HCT116 (cell line): ENCODE results near the gene ZNF888. TPM values are rescaled to one million over a fixed set of nuclear protein-coding genes. Genes with fewer than 3 reads are reported as not detected.
A peak's percentile ranks its signal among the peaks of the same experiment; 100 is the strongest.

ENCODE experiments used
- ATAC-seq: fragments of 200-7000 bp; cut with Tn5 transposase; 2 replicates; pipeline ENCODE4 v1.9.1; 2020; ENCODE audit warnings: mild to moderate bottlenecking, moderate library complexity
- BruUV-seq: library from RNA; stranded (reverse); fragments of 400-500 nt; replicated peaks from 2 replicates; lab custom pipeline; 2021; lab: Mats Ljungman, UMichigan
- CTCF ChIA-PET: fragments of 300-600 bp; sonication (Branson Sonifier 250); formaldehyde crosslinking; loops from one replicate; lab custom pipeline; 2021; ENCODE audit warnings: antibody characterized with exemption; lab: Charles Lee
- POLR2A ChIA-PET: fragments of 300-600, 350-600 bp; sonication (Branson Sonifier 250); formaldehyde crosslinking; loops from one replicate; lab custom pipeline; 2021; ENCODE audit warnings: antibody characterized with exemption; lab: Charles Lee
- RAD21 ChIA-PET, 2 experiments: fragments of 300-600 bp; sonication (Branson Sonifier 250); formaldehyde crosslinking; loops; one replicate each; lab custom pipeline; 2023; ENCODE audit warnings: low total read pairs in 2 of 2; ENCODE audit not compliant: uncharacterized antibody in 2 of 2, unreplicated experiment in 2 of 2, low non-redundant PET in 1 of 2; lab: Charles Lee
- DNase-seq: peaks from one replicate; pipeline ENCODE4 v3.0.0-alpha.2; 2010; ENCODE audit warnings: low read depth, low spot score
- H2AFZ ChIP-seq: fragments of 200-600 bp; shearing (Covaris generic), sonication (generic); 2 replicates; pipeline ENCODE4 v1.6.1; 2017; ENCODE audit warnings: low read depth, mixed run types, mixed read lengths, antibody characterized with exemption, low read length; ENCODE audit not compliant: poor library complexity, severe bottlenecking
- H3K27ac ChIP-seq: 2 replicates; pipeline ENCODE4 v1.5.1; 2012; ENCODE audit warnings: low read depth, low read length
- H3K27me3 ChIP-seq: fragments of 200-600 bp; sonication (generic); 2 replicates; pipeline ENCODE4 v1.6.1; 2016; ENCODE audit warnings: mixed run types, low read length, mixed read lengths; ENCODE audit not compliant: insufficient read depth
- H3K36me3 ChIP-seq, 2 experiments: fragments of 200-500 bp in 1 of 2; fragments of 200-600 bp in 1 of 2; sonication (Bioruptor generic) in 1 of 2; sonication (generic) in 1 of 2; 2 replicates each; pipeline versions ENCODE4 v1.5.1 to v1.6.1; 2014 to 2016; ENCODE audit warnings: low read length in 2 of 2, inconsistent platforms in 1 of 2, mixed read lengths in 1 of 2, mixed run types in 1 of 2; ENCODE audit not compliant: insufficient read depth in 2 of 2, control insufficient read depth in 1 of 2
- H3K4me1 ChIP-seq, 2 experiments: fragments of 200-600 bp in 1 of 2; sonication (generic) in 1 of 2; 2 replicates each; pipeline versions ENCODE4 v1.5.1 to v1.6.1; 2012 to 2017; ENCODE audit warnings: low read length in 2 of 2, inconsistent platforms in 1 of 2, mild to moderate bottlenecking in 1 of 2, mixed read lengths in 1 of 2, mixed run types in 1 of 2, moderate library complexity in 1 of 2; ENCODE audit not compliant: insufficient read depth in 2 of 2, control insufficient read depth in 1 of 2
- H3K4me2 ChIP-seq: fragments of 200-600 bp; sonication (generic); 2 replicates; pipeline ENCODE4 v1.6.1; 2017; ENCODE audit warnings: mixed run types, low read length, mixed read lengths
- H3K4me3 ChIP-seq, 2 experiments: fragments of 200-600 bp in 1 of 2; sonication (generic) in 1 of 2; replicated peaks in 1 of 2; 2 replicates each; pipeline ENCODE4 v1.5.1; 2011 to 2016; ENCODE audit warnings: low read length in 2 of 2, control low read depth in 1 of 2, low read depth in 1 of 2, mild to moderate bottlenecking in 1 of 2, mixed read lengths in 1 of 2, mixed run types in 1 of 2
- H3K79me2 ChIP-seq: fragments of 200-600 bp; sonication (generic); 2 replicates; pipeline ENCODE4 v1.6.1; 2017; ENCODE audit warnings: mild to moderate bottlenecking, mixed run types, low read length, moderate library complexity, mixed read lengths; ENCODE audit not compliant: insufficient read depth
- H3K9ac ChIP-seq: fragments of 200-600 bp; sonication (generic); 2 replicates; pipeline ENCODE4 v1.6.1; 2016; ENCODE audit warnings: low read length, mixed read lengths
- H3K9me2 ChIP-seq: fragments of 200-600 bp; sonication (generic), shearing (Covaris generic); 2 replicates; pipeline ENCODE4 v1.6.1; 2017; ENCODE audit warnings: mixed run types, mild to moderate bottlenecking, moderate library complexity; ENCODE audit not compliant: insufficient read depth
- H3K9me3 ChIP-seq, 2 experiments: fragments of 200-500 bp in 1 of 2; fragments of 200-600 bp in 1 of 2; sonication (Bioruptor generic) in 1 of 2; sonication (generic) in 1 of 2; 2 replicates each; pipeline ENCODE4 v1.6.1; 2014 to 2017; ENCODE audit warnings: low read length in 2 of 2, mixed read lengths in 2 of 2, inconsistent platforms in 1 of 2, low read depth in 1 of 2, mild to moderate bottlenecking in 1 of 2, mixed run types in 1 of 2, moderate library complexity in 1 of 2; ENCODE audit not compliant: control insufficient read depth in 1 of 2, insufficient read depth in 1 of 2
- H4K20me1 ChIP-seq: fragments of 200-600 bp; sonication (generic), shearing (Covaris generic); 2 replicates; pipeline ENCODE4 v1.6.1; 2017; ENCODE audit warnings: mixed run types, mild to moderate bottlenecking, moderate library complexity; ENCODE audit not compliant: insufficient read depth
- ATF3 ChIP-seq: IDR thresholded peaks from 2 replicates; pipeline ENCODE4 v1.6.1; 2012
- CEBPB ChIP-seq: IDR thresholded peaks from 2 replicates; pipeline ENCODE4 v1.6.1; 2012; ENCODE audit warnings: low read depth
- CTCF ChIP-seq, 3 experiments: fragments of 200-600 bp in 1 of 3; sonication (generic) in 1 of 3; IDR thresholded peaks in 2 of 3; conservative IDR thresholded peaks in 1 of 3; 2 replicates each; pipeline ENCODE4 v1.5.1; 2012 to 2017; ENCODE audit warnings: low read depth in 2 of 3, low read length in 2 of 3, antibody characterized with exemption in 1 of 3, borderline replicate concordance in 1 of 3, control low read depth in 1 of 3, mild to moderate bottlenecking in 1 of 3, mixed read lengths in 1 of 3, mixed run types in 1 of 3, moderate library complexity in 1 of 3; ENCODE audit not compliant: insufficient read depth in 1 of 3
- ELF1 ChIP-seq: IDR thresholded peaks from 2 replicates; pipeline ENCODE4 v1.6.1; 2012; ENCODE audit warnings: low read depth, borderline replicate concordance
- FOSL1 ChIP-seq: IDR thresholded peaks from 2 replicates; pipeline ENCODE4 v1.6.1; 2012; ENCODE audit warnings: low read depth
- JUND ChIP-seq: IDR thresholded peaks from 2 replicates; pipeline ENCODE4 v1.6.1; 2012
- MAX ChIP-seq: IDR thresholded peaks from 2 replicates; pipeline ENCODE4 v1.6.1; 2012
- POLR2A ChIP-seq: IDR thresholded peaks from 2 replicates; pipeline ENCODE4 v1.7.0; 2011; ENCODE audit warnings: borderline replicate concordance; ENCODE audit not compliant: insufficient read depth, insufficient read length; ENCODE audit errors: extremely low read depth
- POLR2AphosphoS5 ChIP-seq: IDR thresholded peaks from 2 replicates; pipeline ENCODE4 v1.6.1; 2011; ENCODE audit warnings: mild to moderate bottlenecking, low read depth, low read length, moderate library complexity
- RAD21 ChIP-seq: IDR thresholded peaks from 2 replicates; pipeline ENCODE4 v1.6.1; 2012; ENCODE audit warnings: low read depth, mild to moderate bottlenecking
- REST ChIP-seq: IDR thresholded peaks from 2 replicates; pipeline ENCODE4 v1.6.1; 2012; ENCODE audit warnings: low read depth
- SIN3A ChIP-seq: IDR thresholded peaks from 2 replicates; pipeline ENCODE4 v1.6.1; 2012; ENCODE audit warnings: low read depth
- SP1 ChIP-seq: IDR thresholded peaks from 2 replicates; pipeline ENCODE4 v1.6.1; 2012; ENCODE audit warnings: low read depth
- TCF7L2 ChIP-seq: IDR thresholded peaks from 2 replicates; pipeline ENCODE4 v1.7.0; 2011; ENCODE audit warnings: borderline replicate concordance, inconsistent platforms; ENCODE audit not compliant: insufficient read depth, insufficient read length; ENCODE audit errors: extremely low read depth
- YY1 ChIP-seq: IDR thresholded peaks from 2 replicates; pipeline ENCODE4 v1.6.1; 2011; ENCODE audit warnings: low read length, low read depth, moderate library complexity, mild to moderate bottlenecking; ENCODE audit not compliant: insufficient replicate concordance; ENCODE audit errors: extremely low read depth
- ZFX ChIP-seq: fragments of 450-650 bp; IDR thresholded peaks from 2 replicates; pipeline ENCODE4 v1.6.1; 2017
- ZNF274 ChIP-seq: fragments of 200-500 bp; sonication (Bioruptor generic); IDR thresholded peaks from 2 replicates; pipeline ENCODE4 v1.6.1; 2014; ENCODE audit warnings: mild to moderate bottlenecking, low read depth, low read length, inconsistent platforms
- intact Hi-C: fragments of 100-400 bp; cut with micrococcal nuclease; formaldehyde crosslinking; loops from 2 replicates; pipeline ENCODE4 v1.10.0; 2022
- total RNA-seq: library from RNA; stranded (reverse); gene quantifications from one replicate; pipeline ENCODE4 v1.2.1, GENCODE V29; 2021; ENCODE audit not compliant: unreplicated experiment
- TF ChIP-seq, protein P1 (sequence below): IDR thresholded peaks from 2 replicates; pipeline ENCODE4 v1.6.1; 2011; ENCODE audit warnings: mild to moderate bottlenecking, low read length, moderate library complexity; ENCODE audit not compliant: insufficient replicate concordance; ENCODE audit errors: extremely low read depth

ZNF888 gene
- total RNA-seq, 1 experiment from 2014 or later = 6.4 TPM

DNA sequence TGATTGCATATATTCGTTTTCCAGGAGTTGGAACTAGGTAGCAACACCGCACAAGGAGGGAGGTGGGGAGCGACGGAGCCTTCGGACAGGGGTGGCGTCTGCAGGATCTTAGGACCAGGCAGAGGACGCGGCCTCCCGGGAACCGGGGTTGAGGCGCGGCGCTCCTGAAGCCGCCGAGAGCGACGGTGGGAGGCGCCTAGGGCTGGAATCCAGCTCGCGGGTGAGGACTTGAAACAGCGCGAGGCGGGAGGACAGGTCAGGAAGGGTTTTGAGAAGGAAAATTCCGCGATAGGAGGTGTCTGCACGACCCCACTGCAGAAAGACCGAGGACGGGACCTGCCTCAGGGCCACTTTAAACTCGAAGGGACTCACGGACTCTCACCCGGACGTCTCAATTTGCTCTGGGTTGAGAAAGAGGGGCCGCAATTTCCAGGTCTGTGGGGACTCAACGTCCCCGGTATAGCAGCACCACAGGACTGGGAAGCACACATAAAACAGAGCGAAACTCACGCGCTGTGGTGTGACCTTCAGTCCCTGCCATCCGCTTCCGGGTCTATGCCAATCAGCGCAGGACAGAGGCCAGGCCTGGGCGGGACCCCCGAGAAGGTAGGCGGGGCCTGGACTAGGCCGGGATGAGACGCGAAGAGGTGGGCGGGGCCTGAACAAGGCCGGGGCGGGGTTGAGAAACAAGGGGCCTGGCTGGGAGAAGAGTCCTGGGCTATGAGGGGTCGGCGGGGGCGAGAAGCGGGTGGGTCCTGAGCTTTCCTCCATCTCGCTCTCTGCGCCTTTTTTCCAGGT is 25.9 kb downstream of the ZNF888 start, which contains the start of gene ZNF320:
ZNF320 (minus strand) TSS at position 498 of the 798 bp plus-strand sequence. CDS start 7,380 bp downstream, outside the sequence.
- BruUV-seq = TSS peak; percentile 81
- Histone ChIP-seq H3K4me3 (peak within 1 kb of the TSS; percentile 80 to 88), H3K27ac (peak within 1 kb of the TSS; percentile 94), H3K79me2 (peaks cover 42% of the 10 kb centered on the region), H3K36me3 (peaks cover 0 to 8% of the 10 kb centered on the region in 2 experiments; a peak in 3 of 4 replicates), H3K4me2 (peak within 1 kb of the TSS; percentile 90), H3K9ac (peak within 1 kb of the TSS; percentile 85), H3K4me1 (peaks cover 0 to 11% of the 10 kb centered on the region in 2 experiments; a peak in 1 of 4 replicates), H3K9me3 (no peaks in the 10 kb centered on the region; a peak in 1 of 4 replicates), H3K9me2 (no peaks in the 10 kb centered on the region), H3K27me3 (no peaks in the 10 kb centered on the region), H2AFZ (peak within 1 kb of the TSS; percentile 56), H4K20me1 (no peaks in the 10 kb centered on the region)
- RAD21 ChIA-PET = no interaction called here
- peak; percentile 99 for ATAC-seq
- POLR2A ChIA-PET = no interaction called here
- peak; percentile 85 for DNase-seq
- intact Hi-C loops = loop anchor here (5.0 kb wide), 1 partner anchor 45 kb away; no protein-coding TSS in a partner anchor
- CTCF ChIA-PET = no interaction called here
- TF ChIP-seq RAD21 = no peak
- no peak for TF ChIP-seq SIN3A
- no peak for TF ChIP-seq CTCF (IDR thresholded peaks at IDR 0.05 in 2 of 3, conservative IDR thresholded peaks at IDR 0.05 in 1 of 3; ENCODE audit: borderline replicate concordance in 1 of 3, insufficient read depth in 1 of 3, low read depth in 2 of 3, low read length in 2 of 3)
- no peak for TF ChIP-seq JUND
- TF ChIP-seq ATF3 = no peak
- TF ChIP-seq ZFX = 0 out of 2 replicates have a peak, but pooled peaks have one; percentile 15
- TF ChIP-seq TCF7L2 = no peak
- TF ChIP-seq MAX = peak; percentile 46; the same call in 1 of the 2 replicates
- peak; percentile 86 for TF ChIP-seq POLR2AphosphoS5
- TF ChIP-seq POLR2A = peak; percentile 38
- TF ChIP-seq, protein P1, sequence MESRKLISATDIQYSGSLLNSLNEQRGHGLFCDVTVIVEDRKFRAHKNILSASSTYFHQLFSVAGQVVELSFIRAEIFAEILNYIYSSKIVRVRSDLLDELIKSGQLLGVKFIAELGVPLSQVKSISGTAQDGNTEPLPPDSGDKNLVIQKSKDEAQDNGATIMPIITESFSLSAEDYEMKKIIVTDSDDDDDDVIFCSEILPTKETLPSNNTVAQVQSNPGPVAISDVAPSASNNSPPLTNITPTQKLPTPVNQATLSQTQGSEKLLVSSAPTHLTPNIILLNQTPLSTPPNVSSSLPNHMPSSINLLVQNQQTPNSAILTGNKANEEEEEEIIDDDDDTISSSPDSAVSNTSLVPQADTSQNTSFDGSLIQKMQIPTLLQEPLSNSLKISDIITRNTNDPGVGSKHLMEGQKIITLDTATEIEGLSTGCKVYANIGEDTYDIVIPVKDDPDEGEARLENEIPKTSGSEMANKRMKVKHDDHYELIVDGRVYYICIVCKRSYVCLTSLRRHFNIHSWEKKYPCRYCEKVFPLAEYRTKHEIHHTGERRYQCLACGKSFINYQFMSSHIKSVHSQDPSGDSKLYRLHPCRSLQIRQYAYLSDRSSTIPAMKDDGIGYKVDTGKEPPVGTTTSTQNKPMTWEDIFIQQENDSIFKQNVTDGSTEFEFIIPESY = no peak
- no peak for TF ChIP-seq FOSL1
- TF ChIP-seq CEBPB = no peak
- peak; percentile 64 for TF ChIP-seq ELF1
- peak; percentile 34; the same call in 1 of the 2 replicates for TF ChIP-seq SP1
- TF ChIP-seq ZNF274 = no peak
- no peak for TF ChIP-seq YY1
- no peak for TF ChIP-seq REST
